ENCODE results near the gene CREB1. TPM values are rescaled to one million over a fixed set of nuclear protein-coding genes. Genes with fewer than 3 reads are reported as not detected.

Gene CREB1
- total RNA-seq, 1 donor from 2014 or later = 108 TPM

DNA sequence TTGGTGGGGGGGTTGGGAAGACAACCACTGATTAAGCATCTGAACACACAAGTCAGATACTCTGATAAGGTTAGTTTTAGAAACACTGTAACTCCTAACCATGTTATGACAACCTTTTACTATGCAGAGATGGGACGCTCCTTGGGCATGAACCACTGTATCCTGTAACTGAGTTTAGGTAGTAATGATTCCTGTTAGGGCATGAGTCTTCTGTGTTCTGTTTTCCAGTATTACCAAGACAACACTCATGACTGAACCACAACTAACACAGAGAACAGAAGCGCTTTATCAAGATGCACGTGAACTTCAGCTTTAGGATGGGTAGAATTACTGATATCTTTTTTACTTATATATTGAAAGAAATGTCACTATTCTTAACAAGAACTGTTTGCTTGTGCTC is 14.1 kb upstream of the CREB1 start:
- Mint-ChIP-seq H3K36me3 (ENCODE audit: unreplicated experiment) (peaks cover 6% of the 10 kb centered on the region), H3K27me3 (ENCODE audit: unreplicated experiment) (no peaks in the 10 kb centered on the region), H3K9me3 (ENCODE audit: unreplicated experiment) (no peaks in the 10 kb centered on the region), H3K27ac (ENCODE audit: unreplicated experiment) (no peak overlapping the region), H3K4me1 (ENCODE audit: low read depth, unreplicated experiment) (no peaks in the 10 kb centered on the region), H3K4me3 (ENCODE audit: unreplicated experiment) (no peak overlapping the region)
- TF ChIP-seq, protein P1, sequence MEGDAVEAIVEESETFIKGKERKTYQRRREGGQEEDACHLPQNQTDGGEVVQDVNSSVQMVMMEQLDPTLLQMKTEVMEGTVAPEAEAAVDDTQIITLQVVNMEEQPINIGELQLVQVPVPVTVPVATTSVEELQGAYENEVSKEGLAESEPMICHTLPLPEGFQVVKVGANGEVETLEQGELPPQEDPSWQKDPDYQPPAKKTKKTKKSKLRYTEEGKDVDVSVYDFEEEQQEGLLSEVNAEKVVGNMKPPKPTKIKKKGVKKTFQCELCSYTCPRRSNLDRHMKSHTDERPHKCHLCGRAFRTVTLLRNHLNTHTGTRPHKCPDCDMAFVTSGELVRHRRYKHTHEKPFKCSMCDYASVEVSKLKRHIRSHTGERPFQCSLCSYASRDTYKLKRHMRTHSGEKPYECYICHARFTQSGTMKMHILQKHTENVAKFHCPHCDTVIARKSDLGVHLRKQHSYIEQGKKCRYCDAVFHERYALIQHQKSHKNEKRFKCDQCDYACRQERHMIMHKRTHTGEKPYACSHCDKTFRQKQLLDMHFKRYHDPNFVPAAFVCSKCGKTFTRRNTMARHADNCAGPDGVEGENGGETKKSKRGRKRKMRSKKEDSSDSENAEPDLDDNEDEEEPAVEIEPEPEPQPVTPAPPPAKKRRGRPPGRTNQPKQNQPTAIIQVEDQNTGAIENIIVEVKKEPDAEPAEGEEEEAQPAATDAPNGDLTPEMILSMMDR (IDR thresholded peaks at IDR 0.05; ENCODE audit: partially characterized antibody, unreplicated experiment) = no peak
- no peak for DNase-seq

DNA sequence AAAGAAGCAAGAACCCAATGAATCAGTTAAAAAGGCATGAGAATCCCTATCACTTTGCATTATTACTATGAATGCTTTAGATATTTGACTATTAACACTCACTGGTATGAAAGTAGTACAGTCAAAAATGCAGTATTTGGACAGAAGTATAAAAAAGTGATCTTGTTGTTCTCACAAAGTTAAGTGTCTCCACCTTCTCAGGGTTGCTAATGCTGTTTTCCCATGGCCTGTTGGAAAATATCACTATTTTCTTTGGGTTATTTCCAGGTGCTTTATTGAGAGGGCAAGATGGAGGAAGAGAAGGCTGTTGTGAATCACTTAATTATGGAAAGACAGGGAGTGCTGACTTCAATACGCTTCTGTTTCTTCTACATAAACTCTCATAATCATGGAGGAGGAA is 13.6 kb upstream of the CREB1 start:
- peaks cover 6% of the 10 kb centered on the region for H3K36me3 Mint-ChIP-seq (ENCODE audit: unreplicated experiment)
- H3K27ac Mint-ChIP-seq (ENCODE audit: unreplicated experiment) = no peak overlapping the region
- TF ChIP-seq, protein P1 (IDR thresholded peaks at IDR 0.05; ENCODE audit: partially characterized antibody, unreplicated experiment) = no peak
- H3K4me1 Mint-ChIP-seq (ENCODE audit: low read depth, unreplicated experiment) = no peaks in the 10 kb centered on the region
- no peaks in the 10 kb centered on the region for H3K27me3 Mint-ChIP-seq (ENCODE audit: unreplicated experiment)
- no peak for DNase-seq
- no peak overlapping the region for H3K4me3 Mint-ChIP-seq (ENCODE audit: unreplicated experiment)
- H3K9me3 Mint-ChIP-seq (ENCODE audit: unreplicated experiment) = no peaks in the 10 kb centered on the region

DNA sequence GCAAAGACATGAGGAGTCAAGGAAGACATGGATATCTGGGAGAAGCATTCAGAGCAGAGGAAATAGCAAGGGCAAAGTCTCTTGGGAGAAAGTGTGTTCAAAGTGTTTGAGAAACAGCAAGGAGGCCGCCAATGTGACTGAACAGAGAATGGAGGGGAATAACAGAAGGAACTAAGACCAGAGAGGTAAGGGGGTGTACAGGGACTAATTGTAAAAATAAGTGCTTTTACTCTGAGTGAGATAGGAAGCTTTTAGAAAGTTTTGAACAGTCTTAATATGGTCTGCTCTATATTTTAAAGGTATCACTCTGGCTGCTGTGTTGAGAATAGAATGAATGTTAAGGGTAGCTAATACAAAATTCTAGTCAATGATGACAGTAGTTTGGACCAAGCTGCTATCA is 6.8 kb upstream of the CREB1 start:
- Mint-ChIP-seq H3K4me3 (ENCODE audit: unreplicated experiment) (no peak overlapping the region), H3K27ac (ENCODE audit: unreplicated experiment) (no peak overlapping the region), H3K9me3 (ENCODE audit: unreplicated experiment) (peaks cover 4% of the 10 kb centered on the region), H3K4me1 (ENCODE audit: low read depth, unreplicated experiment) (peaks cover 2% of the 10 kb centered on the region), H3K36me3 (ENCODE audit: unreplicated experiment) (peaks cover 6% of the 10 kb centered on the region), H3K27me3 (ENCODE audit: unreplicated experiment) (peaks cover 4% of the 10 kb centered on the region)
- DNase-seq = no peak
- TF ChIP-seq, protein P1 (IDR thresholded peaks at IDR 0.05; ENCODE audit: partially characterized antibody, unreplicated experiment) = no peak

DNA sequence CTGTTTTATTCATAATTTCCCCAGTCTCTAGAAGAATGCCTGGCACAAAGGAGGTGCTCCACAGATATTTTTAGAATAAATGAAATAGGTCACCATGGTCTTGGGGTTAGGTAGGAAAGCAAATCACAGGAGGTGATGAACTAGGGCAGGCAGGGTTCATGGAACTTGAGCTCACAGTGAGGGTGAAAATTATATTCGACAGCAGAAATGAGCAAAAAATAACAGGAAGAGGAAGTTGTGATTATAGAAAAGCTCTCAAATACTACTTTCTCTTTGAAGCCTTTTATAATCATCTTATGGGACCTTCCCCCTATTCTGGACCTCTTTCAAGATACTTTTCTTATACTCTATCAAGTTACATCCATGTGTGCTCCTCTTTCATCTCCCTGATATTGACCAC is 4.5 kb upstream of the CREB1 start:
- H3K4me3 Mint-ChIP-seq (ENCODE audit: unreplicated experiment) = no peak overlapping the region
- H3K9me3 Mint-ChIP-seq (ENCODE audit: unreplicated experiment) = peaks cover 9% of the 10 kb centered on the region
- H3K36me3 Mint-ChIP-seq (ENCODE audit: unreplicated experiment) = no peaks in the 10 kb centered on the region
- H3K27ac Mint-ChIP-seq (ENCODE audit: unreplicated experiment) = no peak overlapping the region
- TF ChIP-seq, protein P1 (IDR thresholded peaks at IDR 0.05; ENCODE audit: partially characterized antibody, unreplicated experiment) = no peak
- peaks cover 13% of the 10 kb centered on the region for H3K27me3 Mint-ChIP-seq (ENCODE audit: unreplicated experiment)
- no peak for DNase-seq
- H3K4me1 Mint-ChIP-seq (ENCODE audit: low read depth, unreplicated experiment) = peaks cover 2% of the 10 kb centered on the region

DNA sequence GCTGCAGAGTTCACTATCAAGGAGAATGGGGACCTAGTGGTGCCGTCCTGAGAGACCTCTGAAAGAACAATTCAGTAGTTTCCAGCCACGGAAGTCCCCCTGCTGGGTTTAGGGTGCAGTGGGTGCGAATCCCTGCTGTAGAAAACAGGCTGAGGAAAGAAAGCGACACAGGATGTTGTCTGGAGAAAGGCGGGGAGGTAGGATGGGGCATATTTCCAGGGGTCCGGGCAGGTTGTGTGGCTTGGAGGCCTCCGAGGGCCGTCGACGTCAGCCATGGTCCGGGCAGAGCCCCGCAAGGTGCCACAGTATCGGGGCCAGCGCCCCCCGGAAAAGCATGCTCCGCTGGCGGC is 807 bp upstream of the CREB1 start:
- Mint-ChIP-seq H3K27me3 (ENCODE audit: unreplicated experiment) (peaks cover 20% of the 10 kb centered on the region), H3K4me3 (ENCODE audit: unreplicated experiment) (peak overlapping the region; percentile 95), H3K36me3 (ENCODE audit: unreplicated experiment) (no peaks in the 10 kb centered on the region), H3K27ac (ENCODE audit: unreplicated experiment) (peak overlapping the region; percentile 89), H3K9me3 (ENCODE audit: unreplicated experiment) (peaks cover 16% of the 10 kb centered on the region), H3K4me1 (ENCODE audit: low read depth, unreplicated experiment) (peaks cover 5% of the 10 kb centered on the region)
- TF ChIP-seq, protein P1 (IDR thresholded peaks at IDR 0.05; ENCODE audit: partially characterized antibody, unreplicated experiment) = peak; percentile 9
- DNase-seq = no peak
